Cardiac muscle cell (in vitro differentiated cells and primary cell): ENCODE results near the gene NR2C2AP. TPM values are rescaled to one million over a fixed set of nuclear protein-coding genes. Genes with fewer than 3 reads are reported as not detected.

Experiments
- DNase-seq, 2 donors: peaks; one replicate each; pipeline versions ENCODE4 v3.0.0 to v3.0.0-alpha.2; 2010 to 2017; ENCODE audit warnings: low read depth in 1 of 2, low spot score in 1 of 2
- H3K27ac ChIP-seq: fragments of 200-600 bp; sonication (generic); 2 replicates; pipeline ENCODE4 v1.5.1; 2016
- H3K27me3 ChIP-seq: fragments of 200-600 bp; sonication (generic); 2 replicates; pipeline ENCODE4 v1.6.0; 2016; ENCODE audit warnings: control low read depth
- H3K36me3 ChIP-seq: fragments of 200-600 bp; sonication (generic); 2 replicates; pipeline ENCODE4 v1.5.1; 2016; ENCODE audit warnings: control low read depth
- H3K4me1 ChIP-seq: fragments of 200-600 bp; sonication (generic); 2 replicates; pipeline ENCODE4 v1.8.1; 2017; ENCODE audit warnings: low read depth, mild to moderate bottlenecking, mixed run types
- H3K4me3 ChIP-seq: fragments of 200-600 bp; sonication (generic); 2 replicates; pipeline ENCODE4 v1.5.1; 2016; ENCODE audit warnings: mild to moderate bottlenecking
- H3K9me3 ChIP-seq: fragments of 200-600 bp; sonication (generic); 2 replicates; pipeline ENCODE4 v1.5.1; 2017; ENCODE audit warnings: low read depth, mild to moderate bottlenecking, control low read depth
- CTCF ChIP-seq: IDR thresholded peaks from 2 replicates; pipeline ENCODE4 v1.5.1; 2012; ENCODE audit warnings: low read depth, mild to moderate bottlenecking, low read length
- polyA plus RNA-seq: library from polyadenylated mRNA; unstranded; fragments of >200 nt; fragmentation: Nextera tagmentation; extraction: Ambion mirVana; gene quantifications from 2 replicates; pipeline ENCODE4 v1.2.1, GENCODE V29; 2016
- total RNA-seq: library from RNA; depleted of rRNA; stranded (reverse); fragments of >200 nt; gene quantifications from 2 replicates; pipeline ENCODE4 v1.2.3, GENCODE V29; 2016

NR2C2AP gene
- total and polyA plus RNA-seq, 2 experiments from 2014 or later, result 6.4 to 10.0 TPM

- DNase-seq, result no peak
- H3K9me3 ChIP-seq, result no peaks in the 10 kb centered on the region
- no peak overlapping the region for H3K4me3 ChIP-seq
- H3K27me3 ChIP-seq, result peaks cover 12% of the 10 kb centered on the region
- no peak overlapping the region for H3K27ac ChIP-seq
- no peaks in the 10 kb centered on the region for H3K4me1 ChIP-seq
- TF ChIP-seq CTCF, result no peak
- no peaks in the 10 kb centered on the region for H3K36me3 ChIP-seq
These were observed 33.8 kb downstream of the NR2C2AP start for GRCh38 chr19:19169236-19170052.

- H3K4me3 ChIP-seq, result no peak overlapping the region
- H3K36me3 ChIP-seq, result no peaks in the 10 kb centered on the region
- no peak for DNase-seq
- H3K27me3 ChIP-seq, result peaks cover 12% of the 10 kb centered on the region
- TF ChIP-seq CTCF, result no peak
- H3K27ac ChIP-seq, result no peak overlapping the region
- no peaks in the 10 kb centered on the region for H3K4me1 ChIP-seq
- no peaks in the 10 kb centered on the region for H3K9me3 ChIP-seq
These were observed 35.6 kb downstream of the NR2C2AP start for GRCh38 chr19:19167612-19168011.

GRCh38 chr19:19165396-19165795 lies 37.8 kb downstream of the NR2C2AP start:
- no peak for TF ChIP-seq CTCF
- Histone ChIP-seq H3K4me1 (no peaks in the 10 kb centered on the region), H3K27ac (no peak overlapping the region), H3K27me3 (peaks cover 12% of the 10 kb centered on the region), H3K4me3 (no peak overlapping the region), H3K36me3 (no peaks in the 10 kb centered on the region), H3K9me3 (no peaks in the 10 kb centered on the region)
- DNase-seq, result no peak

GRCh38 chr19:19162495-19162894 lies 40.7 kb downstream of the NR2C2AP start:
- H3K27me3 ChIP-seq, result no peaks in the 10 kb centered on the region
- H3K9me3 ChIP-seq, result no peaks in the 10 kb centered on the region
- H3K36me3 ChIP-seq, result no peaks in the 10 kb centered on the region
- no peak for TF ChIP-seq CTCF
- no peak overlapping the region for H3K4me3 ChIP-seq
- no peak overlapping the region for H3K27ac ChIP-seq
- H3K4me1 ChIP-seq, result no peaks in the 10 kb centered on the region
- no peak for DNase-seq

GRCh38 chr19:19160461-19161035 lies 42.7 kb downstream of the NR2C2AP start:
- Histone ChIP-seq H3K4me3 (no peak overlapping the region), H3K9me3 (no peaks in the 10 kb centered on the region), H3K27ac (no peak overlapping the region), H3K36me3 (no peaks in the 10 kb centered on the region), H3K4me1 (no peaks in the 10 kb centered on the region), H3K27me3 (no peaks in the 10 kb centered on the region)
- TF ChIP-seq CTCF, result no peak
- no peak for DNase-seq
